Right cardiac atrium (tissue), 5 donors: ENCODE data around the gene MPRIP. TPM values are rescaled to one million over a fixed set of nuclear protein-coding genes. Genes with fewer than 3 reads are reported as not detected.
A peak's percentile ranks its signal among the peaks of the same experiment; 100 is the strongest.

Experiments
- ATAC-seq, 2 donors: fragments of 200-7000 bp; cut with Tn5 transposase; one replicate each; pipeline versions ENCODE4 v1.8.0 to v1.9.1; 2020; ENCODE audit warnings: moderate library complexity in 2 of 2, mild to moderate bottlenecking in 1 of 2
- DNase-seq, 3 donors: peaks; one replicate each; pipeline ENCODE4 v3.0.0-alpha.2; 2020
- H3K27ac ChIP-seq: one replicate; pipeline ENCODE4 v1.5.1; 2013; ENCODE audit warnings: mild to moderate bottlenecking, low read length, control low read depth, moderate library complexity
- H3K27me3 ChIP-seq: one replicate; pipeline ENCODE4 v1.6.1; 2013; ENCODE audit not compliant: control insufficient read depth, insufficient read depth
- H3K4me1 ChIP-seq: one replicate; pipeline ENCODE4 v1.6.1; 2013; ENCODE audit warnings: low read length; ENCODE audit not compliant: control insufficient read depth, insufficient read depth
- H3K4me3 ChIP-seq: one replicate; pipeline ENCODE4 v1.5.1; 2013; ENCODE audit warnings: low read length, control low read depth
- H3K9me3 ChIP-seq: one replicate; pipeline ENCODE4 v1.6.1; 2013; ENCODE audit warnings: low read length; ENCODE audit not compliant: control insufficient read depth
- WGBS: extraction: QIAGEN DNeasy Blood & Tissue Kit; methylation state at CpG from one replicate; pipeline ENCODE4 v1.1.7; 2013; 5-methylcytosine and 5-hydroxymethylcytosine counted together
- intact Hi-C, 4 donors: fragments of 100-400 bp; cut with DNase I; formaldehyde crosslinking; loops; one replicate each; pipeline versions ENCODE4 v1.11.0 to v1.14.0; 2022 to 2023
- polyA plus RNA-seq: library from polyadenylated mRNA; stranded (reverse); fragments of 200-250 nt; gene quantifications from one replicate; pipeline ENCODE4 v1.2.3, GENCODE V29; 2013
- total RNA-seq, 4 donors: library from RNA; stranded (reverse); fragmentation: NEBNext Ultra II Directional; extraction: Animal tissue kit (Norgen Biotek cat#: 25700); gene quantifications; one replicate each; pipeline ENCODE4 v1.2.1, GENCODE V29; 2021
- donor health status: healthy with polysubstance abuse.
- donor health status: DM: no; HTN: yes; CAD: no.
- donor health status: DM: no; HTN: no; CAD: no.
- donor health status: DM: no; HTN: yes; CAD: no; lungs with severe emphysema.
- donor health status: DM: yes; HTN: yes; CAD: no.

MPRIP gene
- total and polyA plus RNA-seq, 5 donors, result 228 to 331 (median 312) TPM

GRCh38 chr17:17073581-17074403, 31.5 kb downstream of the MPRIP start:
- 69% methylated on average over 15 of the region's 15 CpGs for WGBS
- ATAC-seq, result peak; percentile 8 to 54
- Histone ChIP-seq H3K27ac (no peak overlapping the region), H3K27me3 (no peaks in the 10 kb centered on the region), H3K9me3 (no peaks in the 10 kb centered on the region), H3K4me3 (no peak overlapping the region), H3K4me1 (peaks cover 40% of the 10 kb centered on the region)
- peak in 1 of 3 donors; percentile 60 for DNase-seq
- intact Hi-C loops, result no loop called here

- peak in 2 of 3 donors; percentile 70 to 74 for DNase-seq
Observed at GRCh38 chr17:17075125-17075781, 33.0 kb downstream of the MPRIP start.

GRCh38 chr17:17076066-17076465, 33.8 kb downstream of the MPRIP start:
- DNase-seq, result no peak
- Histone ChIP-seq H3K27me3 (no peaks in the 10 kb centered on the region), H3K4me3 (no peak overlapping the region), H3K9me3 (no peaks in the 10 kb centered on the region), H3K4me1 (peaks cover 53% of the 10 kb centered on the region), H3K27ac (no peak overlapping the region)
- intact Hi-C loops, result no loop called here
- no peak for ATAC-seq
- 76% methylated on average over 5 of the region's 5 CpGs for WGBS

More at GRCh38 chr17:17075125-17075781, 33.0 kb downstream of the MPRIP start:
- peaks cover 49% of the 10 kb centered on the region for H3K4me1 ChIP-seq
- WGBS, result 33% methylated on average over 11 of the region's 11 CpGs
- ATAC-seq, result peak; percentile 14 to 50
- intact Hi-C loops, result no loop called here
- no peaks in the 10 kb centered on the region for H3K27me3 ChIP-seq
- H3K9me3 ChIP-seq, result no peaks in the 10 kb centered on the region
- no peak overlapping the region for H3K4me3 ChIP-seq
- peak overlapping the region; percentile 9 for H3K27ac ChIP-seq

- Histone ChIP-seq H3K9me3 (no peaks in the 10 kb centered on the region), H3K27ac (no peak overlapping the region), H3K27me3 (no peaks in the 10 kb centered on the region), H3K4me1 (peaks cover 52% of the 10 kb centered on the region), H3K4me3 (no peak overlapping the region)
- intact Hi-C loops, result no loop called here
- WGBS, result 97% methylated on average over 6 of the region's 6 CpGs
- ATAC-seq, result no peak
- no peak for DNase-seq
Observed at GRCh38 chr17:17077101-17077500, 34.8 kb downstream of the MPRIP start.

- Histone ChIP-seq H3K4me3 (no peak overlapping the region), H3K9me3 (no peaks in the 10 kb centered on the region), H3K27ac (no peak overlapping the region), H3K27me3 (no peaks in the 10 kb centered on the region), H3K4me1 (peaks cover 45% of the 10 kb centered on the region)
- intact Hi-C loops, result no loop called here
- no peak for ATAC-seq
- DNase-seq, result no peak
- WGBS, result 82% methylated on average over 15 of the region's 15 CpGs
Observed at GRCh38 chr17:17077861-17078732, 35.8 kb downstream of the MPRIP start.

GRCh38 chr17:17078832-17079231, 36.6 kb downstream of the MPRIP start:
- H3K9me3 ChIP-seq, result no peaks in the 10 kb centered on the region
- DNase-seq (no peak), ATAC-seq (no peak)
- no peaks in the 10 kb centered on the region for H3K27me3 ChIP-seq
- intact Hi-C loops, result no loop called here
- H3K4me1 ChIP-seq, result peaks cover 40% of the 10 kb centered on the region
- no peak overlapping the region for H3K4me3 ChIP-seq
- H3K27ac ChIP-seq, result no peak overlapping the region
- WGBS, result 82% methylated on average over 7 of the region's 7 CpGs

GRCh38 chr17:17079336-17079735, 37.1 kb downstream of the MPRIP start:
- Histone ChIP-seq H3K27ac (no peak overlapping the region), H3K9me3 (no peaks in the 10 kb centered on the region), H3K4me1 (peaks cover 35% of the 10 kb centered on the region), H3K4me3 (no peak overlapping the region), H3K27me3 (no peaks in the 10 kb centered on the region)
- ATAC-seq (peak; percentile 66), DNase-seq (no peak)
- intact Hi-C loops, result no loop called here
- 32% methylated on average over 4 of the region's 4 CpGs for WGBS

- Histone ChIP-seq H3K27me3 (no peaks in the 10 kb centered on the region), H3K27ac (peak overlapping the region; percentile 33), H3K4me1 (peaks cover 35% of the 10 kb centered on the region), H3K4me3 (no peak overlapping the region), H3K9me3 (no peaks in the 10 kb centered on the region)
- intact Hi-C loops, result no loop called here
- peak; percentile 67 to 80 (median 69) for DNase-seq
- peak; percentile 65 to 78 for ATAC-seq
- 42% methylated on average over 6 of the region's 6 CpGs for WGBS
Observed at GRCh38 chr17:17079761-17080160, 37.5 kb downstream of the MPRIP start.

- H3K9me3 ChIP-seq, result no peaks in the 10 kb centered on the region
- intact Hi-C loops, result no loop called here
- 35% methylated on average over 3 of the region's 3 CpGs for WGBS
- ATAC-seq (peak; percentile 14 to 15), DNase-seq (no peak)
- no peaks in the 10 kb centered on the region for H3K27me3 ChIP-seq
- H3K4me1 ChIP-seq, result peaks cover 33% of the 10 kb centered on the region
- no peak overlapping the region for H3K4me3 ChIP-seq
- peak overlapping the region; percentile 33 for H3K27ac ChIP-seq
Observed at GRCh38 chr17:17080181-17080631, 37.9 kb downstream of the MPRIP start.

GRCh38 chr17:17080781-17081180, 38.5 kb downstream of the MPRIP start:
- intact Hi-C loops, result no loop called here
- WGBS, result 79% methylated on average over 7 of the region's 7 CpGs
- Histone ChIP-seq H3K4me3 (no peak overlapping the region), H3K27me3 (no peaks in the 10 kb centered on the region), H3K4me1 (peaks cover 27% of the 10 kb centered on the region), H3K9me3 (no peaks in the 10 kb centered on the region), H3K27ac (no peak overlapping the region)
- DNase-seq, result no peak
- no peak for ATAC-seq
